ENCODE measurements around the gene WDR55. TPM values are rescaled to one million over a fixed set of nuclear protein-coding genes. Genes with fewer than 3 reads are reported as not detected.
"Not testable (repeated sequence)": the region's sequence is repeated elsewhere in the genome, so short reads cannot be mapped to it uniquely, and the experiment has no call there.

WDR55 gene
- total RNA-seq, 1 donor from 2014 or later, result 26.0 TPM

GRCh38 chr5:140639148-140639981 lies 25.3 kb upstream of the WDR55 start, which contains the start of gene TMCO6:
TMCO6 (plus strand) TSS chr5:140639451; CDS start chr5:140639528, 77 bp downstream.
- peak within 1 kb of the TSS; percentile 74 for H3K4me3 Mint-ChIP-seq
- peaks cover 15% of the 10 kb centered on the region for H3K4me1 Mint-ChIP-seq
- peak within 1 kb of the TSS; percentile 76 for H3K27ac Mint-ChIP-seq
- H3K9me3 Mint-ChIP-seq, result peaks cover 2% of the 10 kb centered on the region
- TF ChIP-seq CTCF (IDR thresholded peaks at IDR 0.05; ENCODE audit: unreplicated experiment), result no peak
- H3K36me3 Mint-ChIP-seq, result no peaks in the 10 kb centered on the region
- no peaks in the 10 kb centered on the region for H3K27me3 Mint-ChIP-seq (ENCODE audit: low read depth)
- peak; percentile 95 to 97 for DNase-seq (ENCODE audit: low spot score in 2 of 2, unreplicated experiment in 2 of 2)

- peaks cover 23% of the 10 kb centered on the region for H3K4me1 Mint-ChIP-seq
- H3K4me3 Mint-ChIP-seq, result no peak overlapping the region
- peaks cover 2% of the 10 kb centered on the region for H3K9me3 Mint-ChIP-seq
- no peak overlapping the region for H3K27ac Mint-ChIP-seq
- TF ChIP-seq CTCF (IDR thresholded peaks at IDR 0.05; ENCODE audit: unreplicated experiment), result no peak
- no peaks in the 10 kb centered on the region for H3K27me3 Mint-ChIP-seq (ENCODE audit: low read depth)
- H3K36me3 Mint-ChIP-seq, result no peaks in the 10 kb centered on the region
- no peak for DNase-seq (ENCODE audit: low spot score in 2 of 2, unreplicated experiment in 2 of 2)
These were observed 23.0 kb upstream of the WDR55 start for GRCh38 chr5:140641716-140642115.

- no peak overlapping the region for H3K27ac Mint-ChIP-seq
- H3K36me3 Mint-ChIP-seq, result no peaks in the 10 kb centered on the region
- peaks cover 2% of the 10 kb centered on the region for H3K9me3 Mint-ChIP-seq
- peaks cover 26% of the 10 kb centered on the region for H3K4me1 Mint-ChIP-seq
- H3K27me3 Mint-ChIP-seq (ENCODE audit: low read depth), result no peaks in the 10 kb centered on the region
- no peak for TF ChIP-seq CTCF (IDR thresholded peaks at IDR 0.05; ENCODE audit: unreplicated experiment)
- no peak overlapping the region for H3K4me3 Mint-ChIP-seq
- DNase-seq (ENCODE audit: low spot score in 2 of 2, unreplicated experiment in 2 of 2), result no peak
These were observed 22.0 kb upstream of the WDR55 start for GRCh38 chr5:140642718-140643117.

- Mint-ChIP-seq H3K36me3 (peaks cover 14% of the 10 kb centered on the region), H3K4me1 (peaks cover 20% of the 10 kb centered on the region), H3K4me3 (peak overlapping the region; percentile 97), H3K27ac (peak overlapping the region; percentile 41), H3K9me3 (no peaks in the 10 kb centered on the region), H3K27me3 (ENCODE audit: low read depth) (no peaks in the 10 kb centered on the region)
- no peak for TF ChIP-seq CTCF (IDR thresholded peaks at IDR 0.05; ENCODE audit: unreplicated experiment)
- DNase-seq (ENCODE audit: low spot score in 2 of 2, unreplicated experiment in 2 of 2), result no peak
These were observed 17.7 kb upstream of the WDR55 start for GRCh38 chr5:140647042-140647419.

- Mint-ChIP-seq H3K9me3 (no peaks in the 10 kb centered on the region), H3K27ac (no peak overlapping the region), H3K4me1 (no peaks in the 10 kb centered on the region)
These were observed 5.8 kb upstream of the WDR55 start for GRCh38 chr5:140658870-140659269.

GRCh38 chr5:140660371-140660770 lies 4.3 kb upstream of the WDR55 start:
- not testable (repeated sequence) for DNase-seq (ENCODE audit: low spot score in 2 of 2, unreplicated experiment in 2 of 2); H3K4me1 Mint-ChIP-seq; H3K9me3 Mint-ChIP-seq; H3K27me3 Mint-ChIP-seq (ENCODE audit: low read depth); H3K27ac Mint-ChIP-seq; H3K4me3 Mint-ChIP-seq
- H3K36me3 Mint-ChIP-seq, result peaks cover 48% of the 10 kb centered on the region

More at GRCh38 chr5:140658870-140659269, 5.8 kb upstream of the WDR55 start:
- DNase-seq (ENCODE audit: low spot score in 2 of 2, unreplicated experiment in 2 of 2), result no peak
- H3K4me3 Mint-ChIP-seq, result no peak overlapping the region
- H3K36me3 Mint-ChIP-seq, result peaks cover 62% of the 10 kb centered on the region
- no peaks in the 10 kb centered on the region for H3K27me3 Mint-ChIP-seq (ENCODE audit: low read depth)
- no peak for TF ChIP-seq CTCF (IDR thresholded peaks at IDR 0.05; ENCODE audit: unreplicated experiment)
